DMS153 (cell line): ENCODE data around the gene LRRIQ4.

Experiments
- DNase-seq: peaks from one replicate; lab custom pipeline; 2025; lab: John Stamatoyannopoulos, UW

The LRRIQ4 gene

GRCh38 chr3:169812332-169813235 lies at the start of gene LRRIQ4, which contains the start of gene LRRC34:
LRRIQ4 (plus strand) TSS chr3:169812870; CDS start chr3:169821922, 9,052 bp downstream.
LRRC34 (minus strand) TSS chr3:169812904; CDS start chr3:169812548, 356 bp downstream.
- DNase-seq = peak; percentile 83

GRCh38 chr3:169764312-169764881 lies 48.3 kb upstream of the LRRIQ4 start:
- DNase-seq = no peak

- peak; percentile 92 for DNase-seq
Observed at GRCh38 chr3:169764882-169765612, 47.6 kb upstream of the LRRIQ4 start, which contains the start of gene TERC. TERC (minus strand) TSS chr3:169765060.

DNA sequence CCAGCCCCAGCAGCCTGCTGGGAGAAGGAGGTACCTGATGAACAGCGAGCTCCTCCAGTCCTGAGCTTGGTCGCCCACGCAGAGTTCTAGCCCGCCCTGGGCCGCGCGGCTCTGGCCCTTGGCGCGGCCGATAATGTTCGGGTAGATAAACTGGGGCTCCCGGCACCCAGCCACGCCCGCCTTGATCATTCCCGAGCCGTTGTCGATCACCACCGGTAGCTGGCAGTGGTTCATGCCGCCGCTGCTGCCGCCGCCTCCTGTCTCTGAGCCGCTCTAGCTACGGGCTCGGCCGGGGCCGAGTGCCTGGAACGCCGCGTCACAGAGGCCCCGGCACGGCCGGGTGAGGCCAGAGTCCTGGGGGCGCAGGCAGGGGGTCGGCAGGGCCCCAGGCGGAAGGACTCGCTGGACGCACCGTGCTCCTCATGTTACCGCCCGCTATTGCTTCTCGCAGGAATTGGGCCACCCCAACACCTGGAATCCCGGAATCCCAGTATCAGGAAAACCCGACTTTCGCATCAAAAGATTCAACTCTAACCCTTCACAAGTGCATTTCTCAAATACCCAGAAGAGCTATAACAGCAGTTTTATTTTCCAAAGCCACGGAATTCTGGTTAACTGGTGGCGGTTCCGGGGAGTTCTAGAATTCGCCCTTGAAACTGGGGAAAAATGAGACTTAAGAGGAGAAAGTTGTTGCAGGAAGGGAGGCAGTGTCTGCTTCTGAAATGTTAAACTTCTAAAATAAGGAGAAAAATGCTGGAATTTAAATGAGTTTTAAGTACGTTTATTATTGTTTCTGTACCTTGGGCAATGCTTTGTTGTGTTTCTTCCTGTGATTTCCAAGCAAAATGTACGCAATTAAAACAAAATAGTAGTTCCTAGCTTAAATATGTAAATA lies 43.1 kb upstream of the LRRIQ4 start, which contains the start of gene ACTRT3:
Gene ACTRT3 (minus strand): TSS at position 275 of the 895 bp plus-strand sequence. CDS start 41 bp downstream, at position 234.
- DNase-seq = peak; percentile 39

GRCh38 chr3:169771497-169772304 lies 41.0 kb upstream of the LRRIQ4 start:
- DNase-seq = peak; percentile 88

DNA sequence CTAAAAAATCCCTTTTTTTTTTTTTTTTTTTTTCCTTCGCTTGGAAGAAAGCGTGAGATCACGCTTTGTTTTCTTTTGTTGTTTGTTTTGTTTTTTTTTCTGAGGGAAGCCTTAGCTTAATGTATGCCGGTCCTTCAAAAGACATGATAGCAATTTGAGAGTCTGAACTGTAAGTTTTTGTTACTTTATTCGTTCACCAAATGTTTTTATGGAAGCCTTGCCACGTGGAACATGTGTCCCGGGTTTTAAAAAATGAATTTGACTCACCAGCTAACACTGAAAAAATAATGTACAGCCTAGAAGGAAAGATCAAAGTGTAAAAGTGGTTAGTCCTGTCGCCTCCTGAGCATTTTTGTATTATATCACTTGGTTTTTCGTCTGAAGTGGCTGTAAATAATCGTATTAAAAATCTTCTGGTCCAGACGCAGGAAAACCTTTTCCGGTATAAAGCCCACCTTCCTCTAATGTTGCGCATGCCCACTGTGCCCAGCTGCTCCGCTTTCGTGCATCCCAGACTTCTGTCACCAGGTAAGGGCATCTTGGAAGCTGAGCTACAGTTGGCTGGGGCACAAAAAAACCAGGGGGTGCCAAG lies 40.3 kb upstream of the LRRIQ4 start:
- peak; percentile 79 for DNase-seq

DNA sequence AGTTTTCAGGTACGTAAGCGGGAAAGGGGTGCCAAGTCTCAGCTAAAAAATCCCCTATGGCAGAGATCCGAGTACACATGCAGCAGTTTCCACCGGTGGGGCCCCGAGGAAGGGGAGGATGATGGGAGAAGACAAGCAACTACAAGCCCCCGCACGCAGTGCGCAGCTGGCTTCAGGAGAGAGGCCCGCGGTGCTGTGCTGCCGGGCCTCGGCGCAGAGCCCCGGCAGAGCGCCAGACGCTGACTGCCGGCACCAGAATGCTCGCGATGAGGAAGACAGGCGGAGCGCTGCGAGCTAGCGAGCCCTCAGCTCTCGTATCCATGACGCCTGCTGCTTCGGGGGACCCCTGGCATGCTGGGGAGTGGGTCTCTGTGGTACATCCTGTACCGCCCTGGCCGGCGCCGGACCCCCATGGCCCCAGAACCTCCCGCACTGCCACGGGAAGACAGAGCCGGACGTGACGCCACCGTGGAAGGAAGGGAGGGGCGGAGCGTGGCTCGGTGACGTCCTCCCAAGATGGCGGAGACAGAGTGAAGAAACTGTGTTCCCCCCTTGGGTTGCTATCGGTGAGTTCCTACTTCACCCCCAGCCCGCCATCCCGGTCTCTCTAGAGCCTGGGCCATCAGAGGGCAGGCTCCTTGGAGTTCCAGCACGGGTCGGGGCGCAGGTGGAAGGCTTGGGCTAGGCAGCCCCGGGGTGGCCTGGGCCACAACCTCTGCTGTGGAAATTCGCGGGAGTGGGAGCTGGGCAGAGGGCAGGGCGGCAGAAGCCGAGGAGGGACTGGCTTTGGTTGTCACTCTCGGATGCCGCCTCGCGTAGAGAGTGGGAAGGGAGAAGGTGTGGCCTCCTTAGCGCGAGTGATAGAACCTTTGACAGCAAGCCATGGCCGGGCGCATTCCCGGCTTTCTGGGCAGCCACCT lies 39.5 kb upstream of the LRRIQ4 start, which contains the start of gene MYNN:
Gene MYNN (plus strand): TSS at position 500 of the 920 bp plus-strand sequence. CDS start 900 bp downstream, outside the sequence.
- peak; percentile 78 for DNase-seq

DNA sequence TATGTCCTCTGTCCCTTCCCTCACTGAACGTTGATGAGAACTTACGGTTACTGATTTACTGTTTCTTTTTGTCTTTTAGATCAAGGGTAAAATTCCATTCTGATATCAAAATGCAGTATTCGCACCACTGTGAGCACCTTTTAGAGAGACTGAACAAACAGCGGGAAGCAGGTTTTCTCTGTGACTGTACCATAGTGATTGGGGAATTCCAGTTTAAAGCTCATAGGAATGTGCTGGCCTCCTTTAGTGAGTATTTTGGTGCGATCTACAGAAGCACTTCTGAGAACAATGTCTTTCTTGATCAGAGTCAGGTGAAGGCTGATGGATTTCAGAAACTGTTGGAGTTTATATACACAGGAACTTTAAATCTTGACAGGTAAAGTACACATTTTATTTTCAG lies 38.5 kb upstream of the LRRIQ4 start:
- no peak for DNase-seq

DNA sequence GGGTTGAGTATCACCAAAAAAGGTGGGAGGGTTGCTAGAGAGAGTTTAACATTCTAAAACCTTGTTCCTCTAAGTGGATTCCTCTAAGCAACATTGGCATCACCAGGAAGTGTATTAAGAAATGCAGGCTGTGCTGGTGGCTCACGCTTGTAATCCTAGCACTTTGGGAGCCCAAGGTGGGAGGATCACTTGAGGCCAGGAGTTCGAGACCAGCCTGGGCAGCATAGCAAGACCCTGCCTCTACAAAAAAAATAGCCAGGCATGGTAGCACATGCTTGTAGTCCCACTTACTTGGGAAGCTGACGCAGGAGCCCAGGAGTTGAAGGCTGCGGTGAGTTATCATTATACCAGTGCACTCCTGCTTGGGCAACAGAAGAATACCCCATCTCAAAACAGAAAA lies 34.8 kb upstream of the LRRIQ4 start:
- DNase-seq = no peak

DNA sequence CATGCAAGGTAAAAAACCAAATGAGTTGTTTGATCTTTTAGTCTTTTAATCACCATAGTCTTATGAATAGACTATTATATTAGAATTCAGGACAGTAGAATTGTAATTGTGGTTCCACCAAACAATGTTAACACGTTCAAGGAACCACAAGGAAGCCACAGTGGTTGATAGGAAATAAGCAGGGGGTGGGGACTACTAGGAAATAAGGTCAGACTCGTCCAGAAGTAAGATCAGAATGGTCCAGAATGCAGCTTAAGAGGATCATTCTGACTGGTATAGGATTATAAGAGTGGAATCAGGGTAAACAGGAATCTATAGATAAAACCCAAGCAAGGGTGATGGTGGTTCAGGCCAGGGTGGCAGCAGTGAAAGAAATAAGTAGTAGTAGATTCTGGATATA lies 31.9 kb upstream of the LRRIQ4 start:
- no peak for DNase-seq

DNA sequence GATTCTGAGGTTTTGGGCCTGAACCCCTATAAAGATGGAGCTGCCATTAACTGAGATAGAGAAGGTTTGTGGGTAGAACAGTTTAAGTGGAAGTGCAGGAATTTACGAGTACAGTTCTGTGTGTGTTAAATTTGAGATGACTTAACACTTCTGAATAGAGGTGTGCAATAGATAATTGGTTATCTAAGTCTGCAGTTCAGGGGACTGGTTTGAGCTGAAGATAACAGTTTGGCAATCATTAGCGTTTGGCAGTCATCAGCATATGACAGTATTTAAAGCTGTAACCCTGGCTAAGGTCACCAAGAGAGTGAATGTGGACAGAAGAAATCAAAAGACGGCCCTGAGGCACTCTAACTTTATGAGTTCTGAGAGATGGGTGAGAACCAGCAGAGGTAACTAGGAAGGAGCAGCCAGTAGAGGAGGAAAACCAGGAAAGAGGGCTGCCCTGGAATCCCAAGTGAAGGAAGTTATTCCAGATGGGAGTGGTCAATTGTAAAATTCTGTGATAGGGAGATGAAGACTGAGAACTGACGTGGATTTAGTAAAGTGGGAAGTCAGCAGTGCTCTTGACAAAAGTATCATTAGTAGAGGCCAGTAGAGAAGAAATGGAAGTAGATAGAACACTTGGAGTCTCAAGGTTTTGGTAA lies 31.3 kb upstream of the LRRIQ4 start:
- no peak for DNase-seq

- DNase-seq = no peak
Observed at GRCh38 chr3:169787120-169787519, 25.6 kb upstream of the LRRIQ4 start.

DNA sequence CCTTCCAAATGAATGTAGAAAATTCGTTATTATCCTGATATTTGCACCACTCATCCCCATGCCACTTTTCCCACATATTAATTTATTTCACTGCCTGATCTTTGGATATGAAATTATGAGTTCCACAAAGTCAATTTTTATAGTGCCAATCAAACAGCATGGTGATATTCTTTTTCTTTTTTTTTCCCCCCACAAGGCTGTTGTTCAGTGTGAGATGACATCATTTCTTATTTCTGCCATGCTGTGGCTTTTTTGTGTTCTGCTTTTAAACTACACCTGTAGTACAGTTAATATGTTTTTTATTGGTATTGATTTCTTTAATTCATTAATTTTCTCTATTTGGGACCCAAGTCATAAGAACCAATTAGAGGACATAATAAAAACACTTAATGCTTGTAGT lies 24.9 kb upstream of the LRRIQ4 start:
- no peak for DNase-seq

GRCh38 chr3:169790219-169790618 lies 22.5 kb upstream of the LRRIQ4 start:
- no peak for DNase-seq

- DNase-seq = no peak
Observed at GRCh38 chr3:169790687-169791429, 21.8 kb upstream of the LRRIQ4 start.

DNA sequence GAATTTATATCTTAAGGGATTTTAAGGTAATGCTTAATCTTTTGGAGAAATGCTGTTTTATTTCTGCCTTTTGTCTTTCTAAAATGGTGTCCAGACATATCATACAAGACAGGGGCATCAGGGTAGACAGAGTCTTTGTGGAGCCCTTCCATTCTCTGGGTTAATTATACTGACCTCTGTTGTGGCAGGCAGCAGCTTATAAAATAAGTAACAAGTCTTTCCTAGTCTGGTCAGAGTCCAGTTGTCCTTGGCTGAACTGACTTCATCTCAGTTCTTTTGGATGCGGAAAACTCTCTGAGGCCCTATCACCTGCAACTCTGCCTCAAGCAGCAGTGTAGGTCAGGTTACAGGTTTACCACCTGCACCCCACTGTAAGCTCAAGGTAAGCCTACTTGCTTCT lies 20.3 kb upstream of the LRRIQ4 start:
- no peak for DNase-seq

- DNase-seq = no peak
Observed at GRCh38 chr3:169804681-169805080, 8.0 kb upstream of the LRRIQ4 start.
